Suprapubic skin (tissue), 4 donors: Measurements from ENCODE around the gene AKR1C4.

Experiments
- CTCF ChIP-seq, 2 donors: fragments of 200-600 bp in 1 of 2; fragments of 450-650 bp in 1 of 2; sonication (generic) in 1 of 2; IDR thresholded peaks; one replicate each; pipeline ENCODE4 v1.5.1; 2016 to 2019; ENCODE audit warnings: antibody characterized with exemption in 2 of 2, mild to moderate bottlenecking in 1 of 2, moderate library complexity in 1 of 2
- EP300 ChIP-seq: sonication (generic); formaldehyde crosslinking; IDR thresholded peaks from one replicate; pipeline ENCODE4 v1.6.1; 2017; ENCODE audit warnings: antibody characterized with exemption
- POLR2A ChIP-seq, 2 donors: fragments of 450-650 bp; IDR thresholded peaks; one replicate each; pipeline ENCODE4 v1.6.1; 2017; ENCODE audit warnings: antibody characterized with exemption in 2 of 2, mild to moderate bottlenecking in 2 of 2, moderate library complexity in 2 of 2
- POLR2AphosphoS5 ChIP-seq, 3 donors: sonication (generic); formaldehyde crosslinking; IDR thresholded peaks; one replicate each; pipeline ENCODE4 v1.6.1; 2017; ENCODE audit warnings: antibody characterized with exemption in 3 of 3

- TF ChIP-seq POLR2AphosphoS5 (IDR thresholded peaks at IDR 0.05), result no peak
- TF ChIP-seq POLR2A (IDR thresholded peaks at IDR 0.05), result no peak
- TF ChIP-seq CTCF (IDR thresholded peaks at IDR 0.05), result no peak
- TF ChIP-seq EP300, result no peak
These were observed 12.7 kb upstream of the AKR1C4 start for GRCh38 chr10:5183923-5184322.
